SK-N-SH (cell line): ENCODE results near the gene PARVB. TPM values are rescaled to one million over a fixed set of nuclear protein-coding genes. Genes with fewer than 3 reads are reported as not detected.

Source experiments
- CTCF ChIA-PET: fragments of 300-600, 350-600 bp; formaldehyde crosslinking; extraction: SDS; loops from one replicate; lab custom pipeline; 2021; lab: Yijun Ruan, JAX
- POLR2A ChIA-PET: fragments of 350-600 bp; sonication (Branson Sonifier 250); formaldehyde crosslinking; extraction: SDS; loops from one replicate; lab custom pipeline; 2020; ENCODE audit warnings: antibody characterized with exemption, inconsistent platforms; lab: Yijun Ruan, JAX
- DNase-seq: peaks from one replicate; pipeline ENCODE4 v3.0.0; 2012
- H2AFZ ChIP-seq: fragments of 200-600 bp; sonication (generic); 2 replicates; pipeline ENCODE4 v1.8.1; 2016; ENCODE audit warnings: antibody characterized with exemption, mild to moderate bottlenecking, low read depth
- H3F3A ChIP-seq: fragments of 200-600 bp; sonication (generic); replicated peaks from 2 replicates; pipeline ENCODE3; 2016; ENCODE audit warnings: antibody characterized with exemption, mild to moderate bottlenecking; ENCODE audit not compliant: insufficient read depth
- H3K27ac ChIP-seq, 2 experiments: fragments of 200-500 bp in 1 of 2; fragments of 200-600 bp in 1 of 2; sonication (Bioruptor generic) in 1 of 2; sonication (generic), shearing (Covaris generic) in 1 of 2; 2 replicates each; pipeline versions ENCODE4 v1.5.1 to v1.6.1; 2014 to 2016; ENCODE audit warnings: low read depth in 2 of 2, inconsistent platforms in 1 of 2, low read length in 1 of 2, mild to moderate bottlenecking in 1 of 2, mixed read lengths in 1 of 2
- H3K27me3 ChIP-seq: fragments of 200-600 bp; sonication (generic), shearing (Covaris generic); 2 replicates; pipeline ENCODE4 v1.6.1; 2016; ENCODE audit warnings: mixed run types; ENCODE audit not compliant: insufficient read depth
- H3K36me3 ChIP-seq, 2 experiments: fragments of 200-500 bp in 1 of 2; fragments of 200-600 bp in 1 of 2; sonication (Bioruptor generic) in 1 of 2; sonication (generic) in 1 of 2; replicated peaks in 1 of 2; 2 replicates each; pipeline versions ENCODE3 to v1.5.1; 2014 to 2016; ENCODE audit warnings: low read length in 1 of 2, mild to moderate bottlenecking in 1 of 2; ENCODE audit not compliant: insufficient read depth in 2 of 2, control insufficient read depth in 1 of 2
- H3K4me1 ChIP-seq, 2 experiments: fragments of 200-500 bp in 1 of 2; fragments of 200-600 bp in 1 of 2; sonication (Bioruptor generic) in 1 of 2; sonication (generic), shearing (Covaris generic) in 1 of 2; 2 replicates each; pipeline versions ENCODE4 v1.5.1 to v1.6.1; 2014 to 2016; ENCODE audit warnings: low read depth in 1 of 2, low read length in 1 of 2, mixed run types in 1 of 2; ENCODE audit not compliant: insufficient read depth in 2 of 2, control insufficient read depth in 1 of 2
- H3K4me2 ChIP-seq: fragments of 200-600 bp; sonication (generic), shearing (Covaris generic); 2 replicates; pipeline ENCODE4 v1.6.1; 2017; ENCODE audit warnings: mixed run types
- H3K4me3 ChIP-seq, 2 experiments: fragments of 200-500 bp in 1 of 2; fragments of 200-600 bp in 1 of 2; sonication (Bioruptor generic) in 1 of 2; sonication (generic), shearing (Covaris generic) in 1 of 2; 2 replicates each; pipeline versions ENCODE4 v1.5.1 to v1.8.1; 2014 to 2016; ENCODE audit warnings: low read depth in 2 of 2, inconsistent platforms in 1 of 2, low read length in 1 of 2, mild to moderate bottlenecking in 1 of 2, mixed read lengths in 1 of 2, moderate library complexity in 1 of 2
- H3K79me2 ChIP-seq: fragments of 200-600 bp; sonication (generic); 2 replicates; pipeline ENCODE4 v1.8.1; 2017; ENCODE audit warnings: mild to moderate bottlenecking; ENCODE audit not compliant: insufficient read depth
- H3K9ac ChIP-seq: fragments of 200-600 bp; sonication (generic); 2 replicates; pipeline ENCODE4 v1.6.1; 2017; ENCODE audit warnings: mixed run types
- H3K9me2 ChIP-seq: fragments of 200-600 bp; sonication (generic); 2 replicates; pipeline ENCODE4 v1.6.1; 2017; ENCODE audit warnings: mixed run types
- H3K9me3 ChIP-seq: fragments of 200-600 bp; sonication (generic); 2 replicates; pipeline ENCODE4 v1.6.1; 2017; ENCODE audit warnings: mixed run types, mild to moderate bottlenecking, moderate library complexity
- H4K20me1 ChIP-seq: fragments of 200-600 bp; sonication (generic); 2 replicates; pipeline ENCODE4 v1.6.1; 2017; ENCODE audit warnings: mild to moderate bottlenecking, mixed run types; ENCODE audit not compliant: insufficient read depth
- CHD2 ChIP-seq: fragments of 150-350 bp; IDR thresholded peaks from 2 replicates; pipeline ENCODE4 v1.6.1; 2018; ENCODE audit warnings: low read length; ENCODE audit not compliant: partially characterized antibody
- EZH2phosphoT487 ChIP-seq: fragments of 200-600 bp; sonication (generic); IDR thresholded peaks from 2 replicates; pipeline ENCODE4 v1.6.1; 2017; ENCODE audit warnings: low read depth, mixed run types, mild to moderate bottlenecking, antibody characterized with exemption, moderate library complexity, borderline replicate concordance
- FOXJ3 ChIP-seq: sonication (generic); formaldehyde crosslinking; IDR thresholded peaks from 2 replicates; pipeline ENCODE4 v1.5.1; 2020; ENCODE audit warnings: mild to moderate bottlenecking, missing genetic modification reagents
- GABPA ChIP-seq: IDR thresholded peaks from 2 replicates; pipeline ENCODE4 v1.4.0; 2012; ENCODE audit warnings: low read depth, mild to moderate bottlenecking
- MEF2A ChIP-seq: IDR thresholded peaks from 2 replicates; pipeline ENCODE4 v1.4.0; 2012; ENCODE audit warnings: low read depth, borderline replicate concordance
- RAD21 ChIP-seq: IDR thresholded peaks from 2 replicates; pipeline ENCODE4 v1.6.1; 2012; ENCODE audit warnings: mild to moderate bottlenecking, low read length
- RXRA ChIP-seq: IDR thresholded peaks from 2 replicates; pipeline ENCODE4 v1.4.0; 2012; ENCODE audit warnings: low read depth, mild to moderate bottlenecking, borderline replicate concordance
- YY1 ChIP-seq: IDR thresholded peaks from 2 replicates; pipeline ENCODE4 v1.4.0; 2012; ENCODE audit warnings: low read depth, mild to moderate bottlenecking
- WGBS: methylation state at CpG from one replicate; pipeline ENCODE4 v1.1.6; 2017; ENCODE audit warnings: low lambda C conversion rate; 5-methylcytosine and 5-hydroxymethylcytosine counted together
- polyA plus RNA-seq, 3 experiments: library from polyadenylated mRNA; depleted of rRNA; stranded (reverse); fragments of >200 nt; gene quantifications; 2 replicates each; pipeline ENCODE4 v1.2.3, GENCODE V29; 2012
- TF ChIP-seq, protein P1 (sequence below): fragments of 150-350 bp; IDR thresholded peaks from 2 replicates; pipeline ENCODE4 v1.6.1; 2016; ENCODE audit warnings: mild to moderate bottlenecking, low read depth, low read length
- TF ChIP-seq, protein P2 (sequence below): IDR thresholded peaks from 2 replicates; pipeline ENCODE4 v1.4.0; 2012; ENCODE audit warnings: low read depth, borderline replicate concordance
- TF ChIP-seq, protein P3 (sequence below): IDR thresholded peaks from 2 replicates; pipeline ENCODE4 v1.4.0; 2012; ENCODE audit warnings: low read depth
- TF ChIP-seq, protein P4 (sequence below): fragments of 200-600 bp; sonication (generic); IDR thresholded peaks from 2 replicates; pipeline ENCODE4 v1.6.1; 2017; ENCODE audit warnings: antibody characterized with exemption, mild to moderate bottlenecking, moderate library complexity
- TF ChIP-seq, protein P5 (sequence below): IDR thresholded peaks from 2 replicates; pipeline ENCODE4 v1.6.1; 2012; ENCODE audit warnings: mild to moderate bottlenecking, low read depth, low read length, moderate library complexity
- TF ChIP-seq, protein P6 (sequence below): IDR thresholded peaks from 2 replicates; pipeline ENCODE4 v1.4.0; 2012; ENCODE audit warnings: low read depth, borderline replicate concordance

Gene PARVB
- polyA plus RNA-seq, 1 of the 3 experiments (the other 2 are of a cell fraction) = 87.8 TPM

DNA sequence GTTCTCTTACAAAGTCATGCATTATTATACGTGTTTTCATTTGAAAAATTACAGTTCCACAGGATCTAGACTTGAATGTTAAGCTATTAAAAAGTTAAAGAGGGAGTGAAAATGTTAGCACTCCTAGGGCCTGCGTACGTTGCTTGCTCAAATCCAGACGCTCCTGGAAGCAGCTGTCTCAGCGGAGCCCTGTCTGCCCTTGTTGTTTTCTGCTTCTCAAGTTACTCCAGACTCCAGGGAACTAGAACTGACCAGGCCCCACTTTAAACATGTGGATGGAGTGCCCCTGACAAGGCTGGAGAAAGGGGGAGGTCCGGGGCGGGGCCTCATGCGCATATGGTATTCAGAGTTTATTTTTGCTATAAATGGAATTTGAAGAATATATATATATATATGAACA, 9.6 kb downstream of the PARVB start:
- no peaks in the 10 kb centered on the region; the same call in 1 of the 2 replicates for H4K20me1 ChIP-seq
- 81% methylated on average over 8 of the region's 8 CpGs for WGBS
- no peak overlapping the region for H3K9ac ChIP-seq
- no peaks in the 10 kb centered on the region for H3K9me3 ChIP-seq
- no peak for DNase-seq
- H3K4me1 ChIP-seq = peaks cover 0 to 9% of the 10 kb centered on the region in 2 experiments; a peak in 3 of 4 replicates
- no peak overlapping the region for H3K4me2 ChIP-seq
- no peak overlapping the region for H2AFZ ChIP-seq
- peaks cover 10% of the 10 kb centered on the region; the same call in 1 of the 2 replicates for H3K79me2 ChIP-seq
- H3K27me3 ChIP-seq = no peaks in the 10 kb centered on the region
- no peak overlapping the region for H3K27ac ChIP-seq
- H3K4me3 ChIP-seq = no peak overlapping the region
- no peaks in the 10 kb centered on the region for H3K36me3 ChIP-seq
- no peaks in the 10 kb centered on the region for H3K9me2 ChIP-seq
- ChIA-PET POLR2A (no interaction called here), CTCF (interaction anchor here (2.1 kb wide), 1 partner anchor 40 kb away, joined by 9 read pairs; no protein-coding TSS in a partner anchor)
- H3F3A ChIP-seq = peaks cover 12% of the 10 kb centered on the region
- TF ChIP-seq, protein P1, sequence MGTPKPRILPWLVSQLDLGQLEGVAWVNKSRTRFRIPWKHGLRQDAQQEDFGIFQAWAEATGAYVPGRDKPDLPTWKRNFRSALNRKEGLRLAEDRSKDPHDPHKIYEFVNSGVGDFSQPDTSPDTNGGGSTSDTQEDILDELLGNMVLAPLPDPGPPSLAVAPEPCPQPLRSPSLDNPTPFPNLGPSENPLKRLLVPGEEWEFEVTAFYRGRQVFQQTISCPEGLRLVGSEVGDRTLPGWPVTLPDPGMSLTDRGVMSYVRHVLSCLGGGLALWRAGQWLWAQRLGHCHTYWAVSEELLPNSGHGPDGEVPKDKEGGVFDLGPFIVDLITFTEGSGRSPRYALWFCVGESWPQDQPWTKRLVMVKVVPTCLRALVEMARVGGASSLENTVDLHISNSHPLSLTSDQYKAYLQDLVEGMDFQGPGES = no peak
- TF ChIP-seq, protein P2, sequence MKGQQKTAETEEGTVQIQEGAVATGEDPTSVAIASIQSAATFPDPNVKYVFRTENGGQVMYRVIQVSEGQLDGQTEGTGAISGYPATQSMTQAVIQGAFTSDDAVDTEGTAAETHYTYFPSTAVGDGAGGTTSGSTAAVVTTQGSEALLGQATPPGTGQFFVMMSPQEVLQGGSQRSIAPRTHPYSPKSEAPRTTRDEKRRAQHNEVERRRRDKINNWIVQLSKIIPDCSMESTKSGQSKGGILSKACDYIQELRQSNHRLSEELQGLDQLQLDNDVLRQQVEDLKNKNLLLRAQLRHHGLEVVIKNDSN = no peak
- TF ChIP-seq GABPA = no peak

DNA sequence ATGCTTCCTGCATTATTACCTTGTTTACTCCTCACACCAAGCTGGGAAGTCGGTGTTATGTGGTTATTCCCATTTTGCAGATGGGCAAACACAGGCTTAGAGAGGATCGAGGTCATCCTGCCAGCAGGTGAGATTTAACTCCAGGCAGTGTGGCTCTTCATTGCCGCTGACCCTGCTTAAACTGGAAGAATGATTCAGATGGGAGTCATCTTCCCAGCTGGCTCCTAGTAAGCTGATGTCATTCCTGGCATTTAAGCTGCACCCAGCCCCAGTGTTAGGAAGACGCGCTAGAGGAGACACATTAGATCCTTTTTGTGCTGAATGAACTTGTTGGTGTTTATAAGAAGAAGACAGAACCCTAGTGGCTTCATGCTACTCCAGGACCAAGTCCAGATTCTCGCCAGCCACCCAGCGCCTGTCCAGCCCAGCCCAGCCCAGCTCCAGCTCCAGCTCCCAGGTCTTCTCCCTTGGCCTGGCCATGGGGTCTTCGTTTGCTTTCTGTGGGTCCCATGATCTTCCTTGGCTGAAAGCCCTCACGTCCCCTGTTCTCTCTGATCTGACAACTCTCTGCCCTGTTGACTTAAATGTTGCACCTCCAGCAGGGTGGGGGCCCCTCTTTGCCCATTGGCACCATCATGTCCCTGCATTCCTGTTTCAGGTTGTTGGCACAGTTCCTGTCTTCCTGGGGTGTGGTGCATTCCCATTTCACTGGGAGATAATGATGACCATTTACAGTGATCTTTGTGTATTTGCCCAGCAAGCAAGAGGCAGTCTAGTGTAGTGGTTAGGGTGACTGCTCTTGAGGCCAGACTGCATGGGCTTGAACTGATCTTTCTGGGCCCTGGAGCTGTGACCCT, 13.6 kb downstream of the PARVB start:
- Histone ChIP-seq H3K79me2 (peaks cover 4% of the 10 kb centered on the region; the same call in 1 of the 2 replicates), H3K9ac (peak overlapping the region; percentile 33), H3K36me3 (no peaks in the 10 kb centered on the region), H2AFZ (no peak overlapping the region), H3F3A (peaks cover 12% of the 10 kb centered on the region), H3K4me2 (peak overlapping the region; percentile 76), H4K20me1 (no peaks in the 10 kb centered on the region), H3K4me3 (peak overlapping the region in 1 of 2 experiments; percentile 33; a peak in 2 of 4 replicates), H3K9me2 (no peaks in the 10 kb centered on the region), H3K27ac (peak overlapping the region in 1 of 2 experiments; percentile 80; a peak in 2 of 4 replicates), H3K9me3 (no peaks in the 10 kb centered on the region), H3K4me1 (peaks cover 3 to 9% of the 10 kb centered on the region in 2 experiments; a peak in 3 of 4 replicates), H3K27me3 (no peaks in the 10 kb centered on the region)
- ChIA-PET POLR2A (no interaction called here), CTCF (interaction anchor here (1.1 kb wide), 1 partner anchor 44 kb away, joined by 3 read pairs; no protein-coding TSS in a partner anchor)
- DNase-seq = no peak
- WGBS = 39% methylated on average over 7 of the region's 9 CpGs
- TF ChIP-seq FOXJ3 (CRISPR knock-in tag) (no peak), RAD21 (no peak), RXRA (peak; percentile 69; the same call in 1 of the 2 replicates), CHD2 (no peak), YY1 (no peak), MEF2A (no peak), EZH2phosphoT487 (no peak)
- TF ChIP-seq, protein P3, sequence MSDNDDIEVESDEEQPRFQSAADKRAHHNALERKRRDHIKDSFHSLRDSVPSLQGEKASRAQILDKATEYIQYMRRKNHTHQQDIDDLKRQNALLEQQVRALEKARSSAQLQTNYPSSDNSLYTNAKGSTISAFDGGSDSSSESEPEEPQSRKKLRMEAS = no peak; the same call in 1 of the 2 replicates
- TF ChIP-seq, protein P4, sequence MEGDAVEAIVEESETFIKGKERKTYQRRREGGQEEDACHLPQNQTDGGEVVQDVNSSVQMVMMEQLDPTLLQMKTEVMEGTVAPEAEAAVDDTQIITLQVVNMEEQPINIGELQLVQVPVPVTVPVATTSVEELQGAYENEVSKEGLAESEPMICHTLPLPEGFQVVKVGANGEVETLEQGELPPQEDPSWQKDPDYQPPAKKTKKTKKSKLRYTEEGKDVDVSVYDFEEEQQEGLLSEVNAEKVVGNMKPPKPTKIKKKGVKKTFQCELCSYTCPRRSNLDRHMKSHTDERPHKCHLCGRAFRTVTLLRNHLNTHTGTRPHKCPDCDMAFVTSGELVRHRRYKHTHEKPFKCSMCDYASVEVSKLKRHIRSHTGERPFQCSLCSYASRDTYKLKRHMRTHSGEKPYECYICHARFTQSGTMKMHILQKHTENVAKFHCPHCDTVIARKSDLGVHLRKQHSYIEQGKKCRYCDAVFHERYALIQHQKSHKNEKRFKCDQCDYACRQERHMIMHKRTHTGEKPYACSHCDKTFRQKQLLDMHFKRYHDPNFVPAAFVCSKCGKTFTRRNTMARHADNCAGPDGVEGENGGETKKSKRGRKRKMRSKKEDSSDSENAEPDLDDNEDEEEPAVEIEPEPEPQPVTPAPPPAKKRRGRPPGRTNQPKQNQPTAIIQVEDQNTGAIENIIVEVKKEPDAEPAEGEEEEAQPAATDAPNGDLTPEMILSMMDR = no peak
- TF ChIP-seq, protein P5, sequence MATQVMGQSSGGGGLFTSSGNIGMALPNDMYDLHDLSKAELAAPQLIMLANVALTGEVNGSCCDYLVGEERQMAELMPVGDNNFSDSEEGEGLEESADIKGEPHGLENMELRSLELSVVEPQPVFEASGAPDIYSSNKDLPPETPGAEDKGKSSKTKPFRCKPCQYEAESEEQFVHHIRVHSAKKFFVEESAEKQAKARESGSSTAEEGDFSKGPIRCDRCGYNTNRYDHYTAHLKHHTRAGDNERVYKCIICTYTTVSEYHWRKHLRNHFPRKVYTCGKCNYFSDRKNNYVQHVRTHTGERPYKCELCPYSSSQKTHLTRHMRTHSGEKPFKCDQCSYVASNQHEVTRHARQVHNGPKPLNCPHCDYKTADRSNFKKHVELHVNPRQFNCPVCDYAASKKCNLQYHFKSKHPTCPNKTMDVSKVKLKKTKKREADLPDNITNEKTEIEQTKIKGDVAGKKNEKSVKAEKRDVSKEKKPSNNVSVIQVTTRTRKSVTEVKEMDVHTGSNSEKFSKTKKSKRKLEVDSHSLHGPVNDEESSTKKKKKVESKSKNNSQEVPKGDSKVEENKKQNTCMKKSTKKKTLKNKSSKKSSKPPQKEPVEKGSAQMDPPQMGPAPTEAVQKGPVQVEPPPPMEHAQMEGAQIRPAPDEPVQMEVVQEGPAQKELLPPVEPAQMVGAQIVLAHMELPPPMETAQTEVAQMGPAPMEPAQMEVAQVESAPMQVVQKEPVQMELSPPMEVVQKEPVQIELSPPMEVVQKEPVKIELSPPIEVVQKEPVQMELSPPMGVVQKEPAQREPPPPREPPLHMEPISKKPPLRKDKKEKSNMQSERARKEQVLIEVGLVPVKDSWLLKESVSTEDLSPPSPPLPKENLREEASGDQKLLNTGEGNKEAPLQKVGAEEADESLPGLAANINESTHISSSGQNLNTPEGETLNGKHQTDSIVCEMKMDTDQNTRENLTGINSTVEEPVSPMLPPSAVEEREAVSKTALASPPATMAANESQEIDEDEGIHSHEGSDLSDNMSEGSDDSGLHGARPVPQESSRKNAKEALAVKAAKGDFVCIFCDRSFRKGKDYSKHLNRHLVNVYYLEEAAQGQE = 0 out of 2 replicates have a peak, but pooled peaks have one; percentile 16
- TF ChIP-seq, protein P6, sequence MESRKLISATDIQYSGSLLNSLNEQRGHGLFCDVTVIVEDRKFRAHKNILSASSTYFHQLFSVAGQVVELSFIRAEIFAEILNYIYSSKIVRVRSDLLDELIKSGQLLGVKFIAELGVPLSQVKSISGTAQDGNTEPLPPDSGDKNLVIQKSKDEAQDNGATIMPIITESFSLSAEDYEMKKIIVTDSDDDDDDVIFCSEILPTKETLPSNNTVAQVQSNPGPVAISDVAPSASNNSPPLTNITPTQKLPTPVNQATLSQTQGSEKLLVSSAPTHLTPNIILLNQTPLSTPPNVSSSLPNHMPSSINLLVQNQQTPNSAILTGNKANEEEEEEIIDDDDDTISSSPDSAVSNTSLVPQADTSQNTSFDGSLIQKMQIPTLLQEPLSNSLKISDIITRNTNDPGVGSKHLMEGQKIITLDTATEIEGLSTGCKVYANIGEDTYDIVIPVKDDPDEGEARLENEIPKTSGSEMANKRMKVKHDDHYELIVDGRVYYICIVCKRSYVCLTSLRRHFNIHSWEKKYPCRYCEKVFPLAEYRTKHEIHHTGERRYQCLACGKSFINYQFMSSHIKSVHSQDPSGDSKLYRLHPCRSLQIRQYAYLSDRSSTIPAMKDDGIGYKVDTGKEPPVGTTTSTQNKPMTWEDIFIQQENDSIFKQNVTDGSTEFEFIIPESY = peak; percentile 38; the same call in 1 of the 2 replicates
